AG08396 (cell line): ENCODE results near the gene PDE6B.
"Not testable (repeated sequence)": the region's sequence is repeated elsewhere in the genome, so short reads cannot be mapped to it uniquely, and the experiment has no call there.

Experiments
- DNase-seq: peaks from one replicate; pipeline ENCODE4 v3.0.0; 2012; ENCODE audit warnings: low spot score, mixed read lengths

PDE6B gene

DNA sequence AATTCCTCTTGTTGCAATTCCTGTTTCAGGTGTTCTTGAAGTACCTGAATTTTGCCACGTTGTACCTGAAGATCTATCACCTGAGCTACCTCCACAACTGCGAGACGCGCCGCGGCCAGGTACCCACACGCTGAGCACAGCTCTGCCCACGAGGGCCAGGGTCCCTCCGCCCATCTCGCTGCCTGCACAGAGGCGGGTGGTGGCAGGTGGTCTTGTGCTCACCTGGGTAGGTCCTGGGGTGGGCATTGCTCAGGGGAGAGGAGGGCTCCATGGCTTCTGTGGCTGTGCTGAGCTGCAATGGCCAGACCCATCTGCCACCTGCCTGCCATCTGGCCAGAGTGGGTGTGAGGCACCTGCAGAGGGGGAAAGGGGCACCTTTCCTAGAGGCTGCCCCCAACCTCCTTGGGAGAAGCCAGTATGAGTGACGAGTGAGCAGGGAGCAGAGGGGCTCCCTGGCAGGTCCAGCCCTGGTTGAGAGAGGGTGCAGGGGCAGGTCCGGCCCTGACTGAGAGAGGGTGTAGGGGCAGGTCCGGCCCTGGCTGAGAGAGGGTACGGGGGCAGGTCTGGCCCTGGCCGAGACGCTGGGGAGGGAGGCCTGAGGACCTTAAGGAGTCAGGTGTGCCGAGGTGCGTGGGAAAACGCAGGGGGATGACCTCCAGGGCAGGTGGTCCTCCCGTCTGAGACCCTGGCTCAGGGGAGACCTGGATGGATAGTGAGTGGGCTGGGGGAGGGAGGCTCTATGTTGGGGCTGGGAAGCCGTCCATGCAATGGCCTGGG lies 10.7 kb downstream of the PDE6B start:
- no peak for DNase-seq

DNA sequence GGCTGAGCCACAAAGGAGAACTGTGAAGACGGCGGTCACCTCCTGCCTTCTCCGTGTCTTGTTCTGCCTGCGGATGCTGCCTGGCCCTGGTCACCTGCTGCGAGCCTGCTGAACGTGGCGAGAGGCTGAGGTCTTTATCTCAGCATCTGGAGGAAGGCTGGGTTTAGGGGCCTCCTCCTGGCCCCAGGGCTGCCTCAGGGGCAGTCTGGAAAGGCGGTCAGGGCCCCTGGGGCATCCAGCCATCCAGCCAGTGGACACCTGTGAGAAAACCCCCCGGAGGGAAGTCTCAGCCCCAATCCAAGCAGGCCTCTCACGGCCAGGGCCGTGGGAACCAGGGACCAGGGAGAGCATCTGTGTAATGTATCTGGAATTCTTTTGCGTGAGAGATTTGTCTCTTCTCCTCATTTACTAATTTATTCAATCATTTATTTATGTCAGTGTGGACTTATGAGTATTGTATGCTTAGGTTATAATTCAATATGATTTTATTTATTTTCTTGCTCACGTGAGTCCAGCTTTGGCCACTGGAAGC lies 11.3 kb downstream of the PDE6B start:
- no peak for DNase-seq

DNA sequence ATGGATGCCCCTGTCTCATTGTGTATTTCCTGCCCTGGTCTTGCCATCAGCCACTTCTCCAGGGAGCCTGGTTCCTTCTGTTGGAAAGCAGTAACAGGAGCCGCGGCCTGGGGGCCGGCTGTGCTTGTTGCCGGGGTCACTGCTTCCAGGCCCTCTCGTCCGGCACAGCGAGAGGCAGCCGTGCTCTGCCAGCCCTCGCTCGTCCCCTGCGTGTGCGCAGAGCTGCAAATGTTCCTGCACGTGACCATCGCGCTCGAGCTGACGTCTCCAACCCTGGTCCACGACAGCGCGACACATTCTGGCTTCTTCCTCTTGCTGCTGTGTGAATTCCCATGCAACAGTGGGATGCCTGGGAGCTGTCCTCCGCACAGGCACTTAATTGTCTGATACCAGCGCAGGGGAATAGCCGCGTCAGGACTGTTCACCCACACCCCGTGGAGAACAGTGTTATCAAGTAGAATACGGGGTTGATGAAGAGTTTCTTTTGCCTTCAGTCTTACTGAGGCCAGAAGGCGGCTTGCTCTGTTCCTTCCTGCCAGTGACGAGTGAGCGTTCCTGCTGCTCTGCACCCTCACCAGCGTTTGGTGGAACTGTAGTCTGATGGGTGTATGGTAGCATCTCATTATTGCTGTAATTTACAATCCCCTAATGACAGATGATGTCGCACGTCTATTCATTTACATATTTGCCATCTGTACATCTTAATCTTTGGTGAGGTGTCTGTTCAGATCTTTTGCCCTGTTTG lies 12.3 kb downstream of the PDE6B start:
- no peak for DNase-seq

DNA sequence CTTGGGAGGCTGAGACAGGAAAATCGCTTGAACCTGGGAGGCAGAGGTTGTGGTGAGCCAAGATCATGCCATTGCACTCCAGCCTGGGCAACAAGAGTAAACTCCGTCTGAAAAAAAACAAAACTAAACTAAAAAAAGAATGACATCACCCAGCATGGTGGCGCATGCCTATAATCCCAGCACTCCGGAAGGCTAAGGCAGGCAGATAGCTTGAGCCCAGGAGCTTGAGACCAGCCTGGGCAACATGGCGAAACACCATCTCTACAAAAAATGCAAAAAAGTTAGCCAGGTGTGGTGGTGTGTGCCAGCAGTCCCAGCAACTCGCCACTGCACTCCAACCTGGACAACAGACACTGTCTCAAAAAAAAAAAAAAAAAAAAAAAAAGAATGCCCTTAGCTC lies 17.0 kb downstream of the PDE6B start:
- DNase-seq: not testable (repeated sequence)

GRCh38 chr4:646460-646859 lies 21.1 kb downstream of the PDE6B start:
- no peak for DNase-seq

DNA sequence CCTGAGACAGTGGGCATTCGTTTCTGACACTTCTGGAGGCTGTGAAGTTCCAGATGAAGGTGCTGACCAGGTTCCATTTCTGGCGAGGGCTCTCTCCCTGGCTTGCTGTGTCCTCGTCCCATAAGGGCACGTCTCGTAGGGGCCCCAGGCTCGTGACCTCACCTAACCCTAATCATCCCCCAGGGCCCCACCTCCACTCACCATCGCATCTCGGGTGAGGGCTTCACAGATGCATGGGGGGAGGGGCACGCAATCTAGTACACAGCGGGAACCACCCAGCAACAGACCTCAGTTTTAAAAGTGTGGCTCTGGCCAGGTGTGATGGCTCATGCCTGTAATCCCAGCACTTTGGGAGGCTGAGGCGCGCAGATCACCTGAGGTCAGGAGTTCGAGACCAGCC lies 22.1 kb downstream of the PDE6B start:
- no peak for DNase-seq

DNA sequence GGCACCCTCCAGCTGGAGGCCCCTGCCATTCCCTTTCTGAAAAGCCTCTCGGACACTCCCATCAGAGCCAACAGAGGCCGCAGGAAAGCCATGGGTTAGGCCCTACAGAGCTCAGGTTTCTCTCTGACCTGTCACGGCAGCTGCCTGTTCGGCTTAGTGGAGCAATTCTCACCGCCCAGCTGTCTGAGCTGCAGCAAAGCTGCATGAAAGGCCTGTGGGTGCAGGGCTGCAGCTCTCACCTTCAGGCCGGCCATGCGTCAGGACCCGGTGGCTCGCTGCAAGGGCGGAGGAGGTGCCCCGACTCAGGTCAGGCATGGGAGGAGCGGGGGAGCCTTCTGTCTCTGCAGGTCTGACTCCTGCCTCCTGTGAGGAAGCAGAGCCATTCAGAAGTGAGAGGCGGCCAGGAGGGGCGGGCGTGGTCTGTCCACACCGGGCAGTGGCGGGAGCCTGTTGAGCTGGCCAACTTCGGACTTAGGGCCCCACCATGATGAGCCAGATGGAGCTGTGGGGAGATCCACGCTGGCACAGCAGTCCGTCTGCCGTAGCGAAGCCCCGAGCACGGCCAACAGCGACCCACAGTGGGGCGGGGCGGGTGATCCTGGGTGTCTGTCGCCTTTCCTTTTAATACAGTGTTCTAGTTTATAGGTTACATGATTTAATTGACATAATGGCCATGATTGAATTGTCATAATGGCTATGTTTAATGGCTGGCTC lies 23.4 kb downstream of the PDE6B start:
- no peak for DNase-seq

DNA sequence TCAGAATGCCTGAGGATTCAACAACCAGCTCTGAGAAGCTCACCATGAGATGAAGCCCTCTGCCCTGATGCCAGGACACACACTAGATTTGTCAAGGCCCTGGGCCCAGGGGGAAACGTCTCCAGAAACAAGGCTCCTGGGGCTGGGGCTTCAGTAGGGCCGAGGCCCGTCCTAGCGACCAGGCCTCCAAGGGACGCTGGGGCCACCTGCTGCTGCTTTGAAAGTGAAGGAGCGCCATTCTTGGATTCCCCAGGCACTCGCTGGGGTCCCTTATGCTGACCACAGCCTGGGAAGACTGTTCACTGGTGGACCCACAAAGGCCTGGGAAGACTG lies 23.9 kb downstream of the PDE6B start:
- no peak for DNase-seq

- DNase-seq: no peak
These were observed 24.5 kb downstream of the PDE6B start for GRCh38 chr4:649751-650310.

GRCh38 chr4:650461-650860 lies 25.1 kb downstream of the PDE6B start:
- no peak for DNase-seq

DNA sequence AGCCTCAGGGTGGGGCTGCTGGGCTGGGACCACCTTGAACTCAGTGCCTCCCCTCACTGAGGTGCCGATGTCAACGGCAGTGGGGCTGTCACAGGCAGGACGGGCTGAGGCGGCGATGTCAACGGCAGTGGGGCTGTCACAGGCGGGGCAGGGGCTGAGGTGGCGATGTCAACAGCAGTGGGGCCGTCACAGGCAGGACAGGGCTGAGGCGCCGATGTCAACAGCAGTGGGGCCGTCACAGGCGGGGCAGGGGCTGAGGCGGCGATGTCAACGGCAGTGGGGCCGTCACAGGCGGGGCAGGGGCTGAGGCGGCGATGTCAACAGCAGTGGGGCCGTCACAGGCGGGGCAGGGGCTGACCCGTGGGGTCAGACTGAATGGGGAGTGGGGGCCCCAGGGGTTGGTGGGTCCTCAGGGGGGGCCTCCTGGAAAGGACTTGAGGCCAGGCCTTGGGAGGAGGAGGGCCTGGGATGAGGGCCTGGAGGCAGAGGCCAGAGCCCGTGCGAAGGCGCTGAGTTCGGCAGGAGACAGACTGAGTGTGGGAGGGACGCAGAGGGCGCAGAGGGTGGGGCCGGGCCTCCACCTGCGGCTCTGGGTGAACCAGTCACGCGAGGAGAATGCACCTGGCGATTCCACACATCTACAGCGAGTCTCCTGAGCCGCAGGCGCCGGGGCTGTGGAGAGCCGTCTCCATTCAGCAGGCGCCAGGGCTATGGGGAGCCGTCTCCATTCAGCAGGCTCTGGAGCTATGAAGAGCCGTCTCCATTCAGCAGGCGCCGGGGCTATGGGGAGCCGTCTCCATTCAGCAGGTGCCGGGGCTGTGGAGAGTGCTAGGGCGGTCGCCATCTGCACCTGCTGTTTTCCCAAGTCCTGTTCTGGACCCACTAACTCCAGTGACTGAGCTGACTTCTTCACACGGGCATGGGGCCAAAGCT lies 25.8 kb downstream of the PDE6B start:
- no peak for DNase-seq

DNA sequence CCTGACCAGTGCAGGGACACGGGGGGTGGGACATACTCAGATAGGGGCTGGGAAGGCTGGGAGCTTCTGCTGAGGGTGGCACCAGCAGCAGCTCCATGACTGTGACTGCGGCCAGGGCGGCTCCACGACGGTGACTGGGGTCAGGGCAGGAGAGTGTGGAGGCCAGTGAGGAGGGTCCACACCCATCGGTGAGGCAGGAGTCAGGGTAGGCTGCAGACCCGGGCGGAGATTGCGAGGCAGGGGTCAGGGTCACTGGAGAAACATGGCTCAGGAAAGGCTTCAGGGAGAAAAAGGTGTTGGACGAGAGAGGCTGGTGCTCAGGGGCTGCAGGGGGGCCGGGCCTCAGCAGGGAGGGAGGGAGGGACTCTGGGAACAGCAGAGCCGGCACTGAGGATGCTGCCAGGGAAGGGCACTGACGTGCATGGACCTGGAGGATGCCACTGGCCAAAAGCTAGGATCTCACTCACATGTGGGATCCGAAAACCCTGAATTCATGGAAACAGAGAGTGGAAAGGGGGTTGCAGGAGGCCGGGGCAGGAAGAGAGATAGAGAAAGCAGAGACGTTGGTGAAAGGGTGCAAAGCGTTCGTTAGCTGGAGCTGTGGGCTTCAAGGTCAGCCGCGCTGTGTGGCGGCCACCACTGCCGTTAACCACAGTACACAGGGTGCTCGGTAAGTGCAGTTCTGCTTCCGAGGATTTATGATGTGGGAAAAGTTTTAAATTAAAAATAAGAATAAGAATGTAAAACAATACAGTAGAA lies 26.7 kb downstream of the PDE6B start:
- no peak for DNase-seq

DNA sequence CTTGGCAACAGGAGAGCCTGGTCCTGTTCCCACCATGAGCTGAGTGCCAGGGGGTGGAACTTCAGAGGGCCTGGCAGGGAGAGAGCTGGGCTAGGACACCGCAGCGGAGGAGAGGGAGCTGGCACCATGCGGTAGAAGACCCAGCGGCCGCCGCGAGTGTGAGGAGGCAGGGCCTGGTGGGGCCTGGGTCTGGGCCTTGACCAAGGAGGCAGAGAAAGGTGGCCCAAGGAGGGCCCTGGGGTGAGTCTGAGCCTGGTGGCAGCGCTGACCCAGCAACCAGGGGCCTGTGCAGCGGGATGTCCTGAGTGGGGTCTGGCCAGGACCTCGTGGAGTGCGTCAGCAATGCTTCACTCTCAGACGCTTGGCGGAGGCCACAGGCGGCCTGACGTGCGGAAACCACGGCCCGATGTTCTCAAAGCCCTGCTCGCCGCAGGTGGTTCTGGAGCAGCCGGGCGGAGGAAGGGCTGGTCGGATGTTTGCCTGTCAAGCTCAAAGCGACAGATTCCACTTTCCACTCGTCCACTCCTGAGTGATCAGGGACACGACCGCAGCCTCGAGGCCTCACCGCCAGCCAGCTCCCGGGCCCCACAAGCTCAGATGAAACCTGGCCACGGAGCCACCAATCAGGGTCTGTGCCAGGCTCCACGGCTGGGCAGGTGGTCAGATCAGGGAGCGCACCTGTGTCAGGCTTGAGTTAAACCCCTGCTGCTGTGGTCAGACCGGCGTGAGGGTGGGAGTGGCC lies 27.9 kb downstream of the PDE6B start:
- no peak for DNase-seq

DNA sequence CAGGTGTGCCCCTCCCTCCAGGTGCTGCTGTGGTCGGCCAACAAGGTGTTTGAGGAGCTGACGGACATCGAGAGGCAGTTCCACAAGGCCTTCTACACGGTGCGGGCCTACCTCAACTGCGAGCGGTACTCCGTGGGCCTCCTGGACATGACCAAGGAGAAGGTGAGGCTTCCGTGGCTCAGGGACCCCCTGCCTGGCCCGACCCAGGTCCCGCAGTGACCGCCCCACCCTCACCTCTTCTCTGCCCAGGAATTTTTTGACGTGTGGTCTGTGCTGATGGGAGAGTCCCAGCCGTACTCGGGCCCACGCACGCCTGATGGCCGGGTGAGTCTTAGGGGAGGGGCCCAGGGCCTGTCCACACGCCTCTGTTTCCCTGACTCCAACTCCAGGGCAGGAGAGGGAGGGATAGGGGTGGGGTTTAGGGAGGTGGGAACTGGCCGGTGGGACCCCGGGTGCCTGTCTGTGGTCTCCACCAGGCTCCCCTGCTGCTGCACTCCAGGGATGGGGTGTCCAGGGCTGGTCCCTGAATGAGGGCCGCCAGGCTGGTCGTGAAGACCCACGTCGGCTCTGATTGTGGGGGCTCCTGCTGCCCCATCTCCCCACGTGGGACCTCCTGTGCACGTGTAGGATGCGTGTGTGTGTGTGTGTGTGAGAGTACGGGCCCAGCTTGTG lies 28.6 kb downstream of the PDE6B start:
- DNase-seq: no peak

DNA sequence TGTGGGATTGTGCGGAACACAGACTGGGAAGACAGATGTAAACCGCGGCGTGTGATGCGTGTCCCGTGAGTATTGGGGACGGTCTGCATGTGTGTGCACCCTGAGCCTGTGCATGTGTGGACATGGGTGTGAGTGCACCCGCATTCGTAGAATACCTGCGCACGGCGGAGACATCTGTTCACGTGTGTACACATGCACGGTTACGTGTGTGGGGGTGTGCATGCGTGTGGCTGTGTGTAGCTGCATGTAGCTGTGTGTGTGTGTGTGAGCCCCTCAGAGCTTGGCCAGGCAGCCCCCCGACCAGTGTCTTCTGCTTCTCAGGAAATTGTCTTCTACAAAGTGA lies 29.1 kb downstream of the PDE6B start:
- no peak for DNase-seq

- DNase-seq: no peak
These were observed 29.6 kb downstream of the PDE6B start for GRCh38 chr4:654871-655463.

DNA sequence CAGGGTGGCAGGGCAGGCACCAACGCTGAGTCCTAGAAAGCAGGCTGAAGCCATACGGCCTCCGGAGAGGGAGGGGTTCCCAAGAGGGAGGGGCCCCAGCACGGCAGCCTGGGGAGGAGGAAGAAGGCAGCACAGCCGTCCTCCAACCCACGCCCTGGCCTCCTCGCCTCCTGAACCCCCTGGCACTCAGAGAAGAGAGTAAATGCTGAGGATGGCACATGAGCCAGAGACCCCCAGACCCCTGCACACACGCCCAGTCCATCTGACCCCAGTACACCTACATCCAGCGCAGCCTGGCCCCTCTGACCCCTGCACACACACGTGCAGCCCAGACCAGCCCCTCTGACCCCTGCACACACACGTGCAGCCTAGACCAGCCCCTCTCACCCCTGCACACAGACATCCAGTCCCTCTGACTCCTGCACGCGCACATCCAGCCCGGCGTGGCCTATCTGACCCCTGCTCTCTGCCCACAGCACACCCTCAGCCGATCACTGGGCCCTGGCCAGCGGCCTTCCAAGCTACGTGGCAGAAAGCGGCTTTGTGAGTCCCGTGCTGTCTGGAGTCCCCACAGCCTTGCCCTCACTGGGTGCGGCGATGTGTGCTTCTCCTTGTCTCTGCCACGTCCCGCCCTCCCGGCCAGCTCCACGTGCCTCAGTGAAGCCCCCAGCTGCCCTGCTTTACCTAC lies 30.2 kb downstream of the PDE6B start:
- no peak for DNase-seq
